Stimulated activated CD8-positive, alpha-beta memory T cell treated with anti-CD3 and anti-CD28 coated beads, Interleukin-4, amount 100 ng/mL, for 24 hours (primary cell): ENCODE data around the gene PREX1.
"Not testable (repeated sequence)": the region's sequence is repeated elsewhere in the genome, so short reads cannot be mapped to it uniquely, and the experiment has no call there.

Experiments used
- DNase-seq: peaks from one replicate; pipeline ENCODE4 v3.0.0-alpha.2; 2020; ENCODE audit warnings: low read depth

Gene PREX1

GRCh38 chr20:48826480-48826879 is 1.3 kb downstream of the PREX1 start:
- not testable (repeated sequence) for DNase-seq

- DNase-seq = no peak
Measured at GRCh38 chr20:48826069-48826468, 1.7 kb downstream of the PREX1 start.

GRCh38 chr20:48825566-48825920 is 2.3 kb downstream of the PREX1 start:
- no peak for DNase-seq

GRCh38 chr20:48824830-48825565 is 2.8 kb downstream of the PREX1 start:
- DNase-seq = no peak

- DNase-seq = peak; percentile 51
Measured at GRCh38 chr20:48823960-48824498, 3.8 kb downstream of the PREX1 start.

GRCh38 chr20:48823476-48823875 is 4.3 kb downstream of the PREX1 start:
- no peak for DNase-seq

GRCh38 chr20:48822879-48823385 is 4.9 kb downstream of the PREX1 start:
- no peak for DNase-seq

GRCh38 chr20:48822178-48822577 is 5.6 kb downstream of the PREX1 start:
- no peak for DNase-seq

GRCh38 chr20:48821261-48821920 is 6.4 kb downstream of the PREX1 start:
- DNase-seq = no peak

- no peak for DNase-seq
Measured at GRCh38 chr20:48820649-48820973, 7.2 kb downstream of the PREX1 start.

GRCh38 chr20:48819821-48820648 is 7.8 kb downstream of the PREX1 start:
- DNase-seq = no peak

GRCh38 chr20:48819089-48819488 is 8.7 kb downstream of the PREX1 start:
- no peak for DNase-seq

- no peak for DNase-seq
Measured at GRCh38 chr20:48818481-48818987, 9.3 kb downstream of the PREX1 start.

GRCh38 chr20:48818031-48818370 is 9.8 kb downstream of the PREX1 start:
- DNase-seq = no peak

- no peak for DNase-seq
Measured at GRCh38 chr20:48817367-48818030, 10.3 kb downstream of the PREX1 start.

GRCh38 chr20:48816282-48817205 is 11.3 kb downstream of the PREX1 start:
- DNase-seq = no peak

GRCh38 chr20:48815537-48815936 is 12.3 kb downstream of the PREX1 start:
- DNase-seq = no peak

GRCh38 chr20:48814633-48815032 is 13.2 kb downstream of the PREX1 start:
- no peak for DNase-seq

GRCh38 chr20:48813930-48814546 is 13.8 kb downstream of the PREX1 start:
- DNase-seq = no peak

- no peak for DNase-seq
Measured at GRCh38 chr20:48813446-48813747, 14.4 kb downstream of the PREX1 start.
